ENCODE results near the gene NYNRIN. TPM values are rescaled to one million over a fixed set of nuclear protein-coding genes. Genes with fewer than 3 reads are reported as not detected.
A peak's percentile ranks its signal among the peaks of the same experiment; 100 is the strongest.

Gene NYNRIN
- total RNA-seq, 1 donor from 2014 or later = 10.4 TPM

GRCh38 chr14:24398293-24398652, 530 bp upstream of the NYNRIN start:
- TF ChIP-seq, protein P1, sequence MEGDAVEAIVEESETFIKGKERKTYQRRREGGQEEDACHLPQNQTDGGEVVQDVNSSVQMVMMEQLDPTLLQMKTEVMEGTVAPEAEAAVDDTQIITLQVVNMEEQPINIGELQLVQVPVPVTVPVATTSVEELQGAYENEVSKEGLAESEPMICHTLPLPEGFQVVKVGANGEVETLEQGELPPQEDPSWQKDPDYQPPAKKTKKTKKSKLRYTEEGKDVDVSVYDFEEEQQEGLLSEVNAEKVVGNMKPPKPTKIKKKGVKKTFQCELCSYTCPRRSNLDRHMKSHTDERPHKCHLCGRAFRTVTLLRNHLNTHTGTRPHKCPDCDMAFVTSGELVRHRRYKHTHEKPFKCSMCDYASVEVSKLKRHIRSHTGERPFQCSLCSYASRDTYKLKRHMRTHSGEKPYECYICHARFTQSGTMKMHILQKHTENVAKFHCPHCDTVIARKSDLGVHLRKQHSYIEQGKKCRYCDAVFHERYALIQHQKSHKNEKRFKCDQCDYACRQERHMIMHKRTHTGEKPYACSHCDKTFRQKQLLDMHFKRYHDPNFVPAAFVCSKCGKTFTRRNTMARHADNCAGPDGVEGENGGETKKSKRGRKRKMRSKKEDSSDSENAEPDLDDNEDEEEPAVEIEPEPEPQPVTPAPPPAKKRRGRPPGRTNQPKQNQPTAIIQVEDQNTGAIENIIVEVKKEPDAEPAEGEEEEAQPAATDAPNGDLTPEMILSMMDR (conservative IDR thresholded peaks at IDR 0.05) = no peak
- Mint-ChIP-seq H3K4me3 (peak overlapping the region; percentile 63), H3K4me1 (peaks cover 13% of the 10 kb centered on the region), H3K27me3 (ENCODE audit: low read depth) (no peaks in the 10 kb centered on the region), H3K27ac (ENCODE audit: unreplicated experiment) (no peak overlapping the region), H3K9me3 (no peaks in the 10 kb centered on the region), H3K36me3 (ENCODE audit: low read depth) (no peaks in the 10 kb centered on the region)
- DNase-seq (ENCODE audit: low read depth, low spot score) = no peak

- H3K4me3 Mint-ChIP-seq = peak overlapping the region; percentile 83
- H3K27me3 Mint-ChIP-seq (ENCODE audit: low read depth) = no peaks in the 10 kb centered on the region
- TF ChIP-seq, protein P1 (conservative IDR thresholded peaks at IDR 0.05) = no peak
- DNase-seq (ENCODE audit: low read depth, low spot score) = no peak
- no peak overlapping the region for H3K27ac Mint-ChIP-seq (ENCODE audit: unreplicated experiment)
- peaks cover 13% of the 10 kb centered on the region for H3K4me1 Mint-ChIP-seq
- H3K36me3 Mint-ChIP-seq (ENCODE audit: low read depth) = no peaks in the 10 kb centered on the region
- no peaks in the 10 kb centered on the region for H3K9me3 Mint-ChIP-seq
These were observed 632 bp downstream of the NYNRIN start for GRCh38 chr14:24399447-24399822.

DNA sequence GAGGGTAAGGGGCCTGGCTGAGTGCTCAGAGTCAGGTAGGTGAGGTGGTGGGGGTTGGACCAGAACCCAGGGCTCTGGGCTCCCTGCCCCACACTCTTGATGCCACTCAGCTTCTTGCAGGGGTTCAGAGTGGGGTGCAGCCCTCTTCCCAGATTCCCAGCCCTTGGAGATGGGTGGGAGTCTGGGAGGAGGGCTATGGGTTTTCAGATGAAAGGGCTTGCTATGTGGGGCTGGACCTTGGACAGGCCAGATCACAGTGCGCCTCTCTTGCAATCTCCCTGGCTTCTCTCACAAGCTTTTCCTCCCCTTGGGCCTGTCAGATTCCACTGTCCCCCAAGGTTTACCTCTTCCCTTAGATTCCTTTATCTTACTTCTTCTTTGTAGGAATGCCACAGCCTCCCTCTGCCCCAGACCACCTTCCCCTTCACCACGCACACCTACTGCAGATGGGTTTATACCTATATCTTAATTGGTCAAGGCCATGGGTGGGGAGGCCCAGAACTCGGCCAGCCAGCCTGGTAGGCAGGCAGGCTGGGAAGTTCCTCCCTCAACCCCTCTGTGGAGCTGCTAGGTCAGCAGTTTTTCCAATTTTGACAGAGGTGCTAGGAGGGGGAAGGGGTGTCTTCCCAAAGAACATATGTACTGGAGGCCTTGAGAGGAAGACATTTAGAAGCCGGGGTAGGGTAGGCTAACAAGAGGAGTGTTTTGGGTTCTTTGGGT, 1.4 kb downstream of the NYNRIN start:
- Mint-ChIP-seq H3K27me3 (ENCODE audit: low read depth) (no peaks in the 10 kb centered on the region), H3K4me1 (peaks cover 13% of the 10 kb centered on the region), H3K4me3 (peak overlapping the region; percentile 83), H3K9me3 (no peaks in the 10 kb centered on the region), H3K27ac (ENCODE audit: unreplicated experiment) (no peak overlapping the region), H3K36me3 (ENCODE audit: low read depth) (no peaks in the 10 kb centered on the region)
- no peak for DNase-seq (ENCODE audit: low read depth, low spot score)
- TF ChIP-seq, protein P1 (conservative IDR thresholded peaks at IDR 0.05) = no peak

DNA sequence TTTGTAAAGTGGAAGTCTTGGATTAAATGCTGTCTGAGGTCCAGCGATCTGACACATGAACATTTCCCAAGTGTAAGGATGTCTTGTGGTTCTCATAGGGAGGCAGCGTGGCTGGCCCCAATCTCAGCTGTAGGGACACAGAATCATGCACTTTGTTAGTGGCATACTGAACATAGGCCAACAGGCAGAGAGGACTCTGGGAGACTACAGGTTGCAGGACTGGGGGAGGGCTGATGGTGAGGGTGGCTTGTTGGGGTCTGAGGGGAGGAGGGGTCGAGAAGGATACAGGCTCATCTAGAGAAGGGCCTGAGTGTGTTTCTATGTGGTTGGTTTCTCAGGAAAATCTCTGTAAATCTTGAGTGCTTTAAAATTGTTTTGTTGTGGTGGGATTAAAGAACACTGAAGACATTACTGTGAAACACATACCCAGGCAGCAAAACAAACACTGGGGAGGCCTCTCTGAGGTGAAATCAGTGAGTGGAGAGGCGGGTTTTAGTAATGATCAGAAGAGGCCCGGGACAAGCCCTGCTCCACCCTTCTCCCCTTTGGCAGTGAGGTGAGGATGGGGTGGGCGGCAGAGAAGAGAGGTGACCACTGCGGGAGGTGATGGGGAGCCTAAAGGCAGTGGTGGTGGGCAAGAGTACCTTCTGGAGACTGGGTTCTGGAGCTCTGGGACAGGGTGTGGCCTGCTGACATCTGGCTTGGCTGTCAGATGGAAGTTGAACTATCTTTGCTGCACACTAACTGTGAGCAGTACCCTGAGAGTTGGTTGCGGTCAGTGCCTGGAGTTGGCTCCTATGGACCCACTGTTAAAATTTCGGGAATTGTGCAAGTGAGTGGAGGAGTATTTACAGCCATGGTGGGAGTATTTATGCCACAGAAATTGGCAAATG, 3.3 kb downstream of the NYNRIN start:
- TF ChIP-seq, protein P1 (conservative IDR thresholded peaks at IDR 0.05) = no peak
- DNase-seq (ENCODE audit: low read depth, low spot score) = no peak
- Mint-ChIP-seq H3K27me3 (ENCODE audit: low read depth) (no peaks in the 10 kb centered on the region), H3K27ac (ENCODE audit: unreplicated experiment) (no peak overlapping the region), H3K36me3 (ENCODE audit: low read depth) (no peaks in the 10 kb centered on the region), H3K4me1 (peaks cover 13% of the 10 kb centered on the region), H3K4me3 (peak overlapping the region; percentile 42), H3K9me3 (no peaks in the 10 kb centered on the region)

GRCh38 chr14:24403294-24403998, 4.6 kb downstream of the NYNRIN start:
- Mint-ChIP-seq H3K27me3 (ENCODE audit: low read depth) (no peaks in the 10 kb centered on the region), H3K4me1 (peaks cover 10% of the 10 kb centered on the region), H3K27ac (ENCODE audit: unreplicated experiment) (no peak overlapping the region)

More at GRCh38 chr14:24403294-24403998, 4.6 kb downstream of the NYNRIN start:
- H3K9me3 Mint-ChIP-seq = no peaks in the 10 kb centered on the region
- TF ChIP-seq, protein P1 (conservative IDR thresholded peaks at IDR 0.05) = no peak
- DNase-seq (ENCODE audit: low read depth, low spot score) = no peak
- H3K36me3 Mint-ChIP-seq (ENCODE audit: low read depth) = no peaks in the 10 kb centered on the region
- no peak overlapping the region for H3K4me3 Mint-ChIP-seq
